ENCODE measurements around the gene ABCC8.

DNA sequence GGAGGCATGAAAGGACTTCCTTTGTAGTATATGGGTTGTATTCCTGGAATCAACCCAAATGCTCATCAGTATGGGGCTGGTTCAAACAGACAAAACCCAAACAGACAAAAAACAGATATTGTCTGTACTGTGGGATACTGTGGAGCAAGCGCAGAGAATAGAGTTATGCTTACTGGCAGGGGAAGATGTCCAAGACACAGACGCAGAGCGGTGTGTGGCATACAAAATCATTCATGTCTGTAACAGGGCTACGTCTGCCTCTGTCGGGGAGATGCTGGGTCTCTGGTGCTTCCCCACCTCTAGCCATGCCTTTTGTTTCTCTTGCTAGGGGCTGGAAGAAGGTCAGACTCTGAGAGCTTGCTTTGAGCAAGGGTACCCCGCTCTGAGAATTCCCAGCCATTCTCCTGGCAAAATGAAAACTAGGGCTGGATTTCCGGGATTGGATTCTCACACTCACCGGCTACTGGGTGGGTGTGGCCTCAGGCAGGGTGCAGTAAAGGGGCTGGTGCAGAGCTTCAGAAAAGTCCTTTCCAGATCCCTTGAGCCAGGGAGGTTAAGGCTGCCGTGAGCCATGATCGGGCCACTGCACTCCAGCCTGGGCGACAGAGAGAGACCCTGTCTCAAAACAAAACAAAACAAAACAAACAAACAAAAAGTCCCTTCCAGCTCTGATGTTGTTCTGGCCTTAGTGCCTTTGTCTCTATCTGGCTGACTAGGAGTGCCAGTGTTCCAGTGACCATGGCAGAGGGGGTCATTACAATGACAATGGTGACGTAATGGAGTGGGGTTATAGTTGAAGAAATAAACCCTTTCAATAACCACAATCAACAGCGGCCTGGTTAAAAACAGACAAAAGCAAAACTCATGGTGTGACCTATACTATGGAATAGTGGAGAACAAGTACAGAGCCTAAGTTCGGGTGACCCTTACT lies 2.9 kb upstream of the ABCC8 start:
- TF ChIP-seq ESRRA (IDR thresholded peaks at IDR 0.05; ENCODE audit: low read length) (no peak), SRF (IDR thresholded peaks at IDR 0.05; ENCODE audit: low read depth in 2 of 2, low read length in 2 of 2) (no peak), SMARCA5 (IDR thresholded peaks at IDR 0.05) (no peak), ZNF274 (IDR thresholded peaks at IDR 0.05; ENCODE audit: insufficient read depth, insufficient read length) (no peak), NR2F1 (conservative IDR thresholded peaks at IDR 0.05) (no peak)
- TF ChIP-seq, protein P1, sequence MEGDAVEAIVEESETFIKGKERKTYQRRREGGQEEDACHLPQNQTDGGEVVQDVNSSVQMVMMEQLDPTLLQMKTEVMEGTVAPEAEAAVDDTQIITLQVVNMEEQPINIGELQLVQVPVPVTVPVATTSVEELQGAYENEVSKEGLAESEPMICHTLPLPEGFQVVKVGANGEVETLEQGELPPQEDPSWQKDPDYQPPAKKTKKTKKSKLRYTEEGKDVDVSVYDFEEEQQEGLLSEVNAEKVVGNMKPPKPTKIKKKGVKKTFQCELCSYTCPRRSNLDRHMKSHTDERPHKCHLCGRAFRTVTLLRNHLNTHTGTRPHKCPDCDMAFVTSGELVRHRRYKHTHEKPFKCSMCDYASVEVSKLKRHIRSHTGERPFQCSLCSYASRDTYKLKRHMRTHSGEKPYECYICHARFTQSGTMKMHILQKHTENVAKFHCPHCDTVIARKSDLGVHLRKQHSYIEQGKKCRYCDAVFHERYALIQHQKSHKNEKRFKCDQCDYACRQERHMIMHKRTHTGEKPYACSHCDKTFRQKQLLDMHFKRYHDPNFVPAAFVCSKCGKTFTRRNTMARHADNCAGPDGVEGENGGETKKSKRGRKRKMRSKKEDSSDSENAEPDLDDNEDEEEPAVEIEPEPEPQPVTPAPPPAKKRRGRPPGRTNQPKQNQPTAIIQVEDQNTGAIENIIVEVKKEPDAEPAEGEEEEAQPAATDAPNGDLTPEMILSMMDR (IDR thresholded peaks at IDR 0.05 in 2 of 3, conservative IDR thresholded peaks at IDR 0.05 in 1 of 3; ENCODE audit: control insufficient read depth in 2 of 3, extremely low read depth in 1 of 3, insufficient read depth in 1 of 3, low read depth in 3 of 3, low read length in 3 of 3) = no peak
